NB4 (cell line): Measurements from ENCODE around the gene CAB39L.

Source experiments
- POLR2A ChIP-seq: IDR thresholded peaks from 2 replicates; pipeline ENCODE4 v1.6.1; 2011; ENCODE audit warnings: mild to moderate bottlenecking; ENCODE audit not compliant: insufficient read length; ENCODE audit errors: extremely low read depth
- TF ChIP-seq, protein P1 (sequence below): IDR thresholded peaks from one replicate; pipeline ENCODE4 v1.5.1; 2012; ENCODE audit warnings: low read depth, low read length

DNA sequence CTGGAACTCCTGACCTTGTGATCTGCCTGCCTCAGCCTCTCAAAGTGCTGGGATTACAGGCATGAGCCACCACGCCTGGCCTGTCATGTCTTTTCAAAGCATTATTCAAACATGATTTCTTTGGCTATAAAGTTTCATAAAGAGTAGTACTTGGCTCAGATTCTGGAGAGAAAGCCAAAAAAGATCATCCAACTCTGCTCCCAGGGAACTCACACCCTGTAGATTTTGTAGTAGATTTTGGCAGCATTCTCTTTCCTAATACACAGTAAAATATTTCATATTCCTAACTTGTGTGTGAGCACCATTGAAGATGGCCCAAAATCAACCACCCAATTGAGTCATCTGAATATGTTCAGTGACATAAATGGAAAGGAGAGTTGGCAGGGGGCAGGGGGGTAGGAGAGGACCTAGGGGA is 48.4 kb downstream of the CAB39L start:
- TF ChIP-seq, protein P1, sequence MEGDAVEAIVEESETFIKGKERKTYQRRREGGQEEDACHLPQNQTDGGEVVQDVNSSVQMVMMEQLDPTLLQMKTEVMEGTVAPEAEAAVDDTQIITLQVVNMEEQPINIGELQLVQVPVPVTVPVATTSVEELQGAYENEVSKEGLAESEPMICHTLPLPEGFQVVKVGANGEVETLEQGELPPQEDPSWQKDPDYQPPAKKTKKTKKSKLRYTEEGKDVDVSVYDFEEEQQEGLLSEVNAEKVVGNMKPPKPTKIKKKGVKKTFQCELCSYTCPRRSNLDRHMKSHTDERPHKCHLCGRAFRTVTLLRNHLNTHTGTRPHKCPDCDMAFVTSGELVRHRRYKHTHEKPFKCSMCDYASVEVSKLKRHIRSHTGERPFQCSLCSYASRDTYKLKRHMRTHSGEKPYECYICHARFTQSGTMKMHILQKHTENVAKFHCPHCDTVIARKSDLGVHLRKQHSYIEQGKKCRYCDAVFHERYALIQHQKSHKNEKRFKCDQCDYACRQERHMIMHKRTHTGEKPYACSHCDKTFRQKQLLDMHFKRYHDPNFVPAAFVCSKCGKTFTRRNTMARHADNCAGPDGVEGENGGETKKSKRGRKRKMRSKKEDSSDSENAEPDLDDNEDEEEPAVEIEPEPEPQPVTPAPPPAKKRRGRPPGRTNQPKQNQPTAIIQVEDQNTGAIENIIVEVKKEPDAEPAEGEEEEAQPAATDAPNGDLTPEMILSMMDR: no peak
- no peak for TF ChIP-seq POLR2A
